CD4-positive, alpha-beta T cell treated with Interleukin-6 for 4 hours (primary cell): ENCODE data around the gene SPAG17.

Experiments
- DNase-seq: peaks from one replicate; pipeline ENCODE4 v3.0.0-alpha.2; 2020; ENCODE audit warnings: mixed read lengths

SPAG17 gene

DNA sequence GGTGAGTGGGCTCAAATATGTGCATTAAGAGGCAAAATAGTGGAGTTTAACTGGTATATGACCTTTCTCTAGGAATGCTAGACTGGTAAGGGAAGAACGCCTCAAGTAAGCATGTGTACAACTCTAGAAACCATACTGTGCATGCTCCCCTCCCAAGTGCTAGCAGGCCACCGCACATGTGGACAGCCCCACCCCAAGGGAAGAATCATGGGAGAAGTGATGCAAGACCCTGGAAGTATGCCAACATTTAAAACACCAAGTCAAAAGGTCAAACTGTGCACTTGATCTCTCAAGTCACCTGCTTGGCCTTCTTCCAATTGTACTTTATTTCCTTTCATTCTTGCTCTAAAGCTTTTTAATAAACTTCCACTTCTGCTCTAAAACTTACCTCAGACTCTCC, 135.0 kb downstream of the SPAG17 start:
- no peak for DNase-seq

- no peak for DNase-seq
These were observed 137.3 kb downstream of the SPAG17 start for GRCh38 chr1:118047650-118048224.

GRCh38 chr1:118047006-118047649, 137.9 kb downstream of the SPAG17 start:
- no peak for DNase-seq

DNA sequence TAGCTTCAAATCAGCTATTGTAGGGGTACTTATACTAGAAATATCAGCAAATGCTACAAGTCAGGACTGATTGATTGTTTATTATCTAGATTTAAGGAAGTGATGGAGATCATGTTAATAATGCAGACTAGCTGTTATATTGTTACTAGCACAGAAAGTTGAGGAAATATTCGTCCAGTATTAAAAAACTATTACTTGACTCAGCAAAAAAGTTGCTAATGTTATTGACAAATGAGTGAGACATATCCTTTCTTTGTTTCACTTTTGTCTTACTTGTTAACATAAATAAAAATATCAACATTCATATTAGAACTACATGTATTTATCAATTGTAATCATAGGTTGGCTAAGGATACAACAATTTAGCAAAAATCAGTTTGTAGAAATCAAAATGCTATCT, 141.4 kb downstream of the SPAG17 start:
- DNase-seq = no peak

- DNase-seq = no peak
These were observed 142.5 kb downstream of the SPAG17 start for GRCh38 chr1:118042501-118042900.

- no peak for DNase-seq
These were observed 145.9 kb downstream of the SPAG17 start for GRCh38 chr1:118039170-118039569.

- DNase-seq = no peak
These were observed 152.1 kb downstream of the SPAG17 start for GRCh38 chr1:118032883-118033282.

DNA sequence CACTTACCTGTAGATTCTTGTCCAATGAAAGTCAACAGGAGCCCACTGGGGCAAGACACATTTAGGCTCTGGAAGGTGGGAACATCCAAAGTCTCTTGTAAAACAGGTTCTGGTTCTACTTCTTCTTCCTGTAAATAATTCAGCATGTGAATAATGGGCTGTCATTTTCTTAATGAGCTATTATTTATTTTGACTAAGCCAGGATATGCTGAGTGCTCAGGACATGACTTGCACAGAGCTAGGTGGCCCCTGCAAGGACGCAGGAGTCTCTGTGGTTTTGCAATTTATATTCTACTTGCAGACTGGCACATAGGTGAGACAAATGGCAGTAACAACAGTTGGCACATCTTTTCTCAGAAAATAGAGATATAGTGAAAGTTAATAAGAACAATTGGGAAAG, 156.8 kb downstream of the SPAG17 start:
- no peak for DNase-seq

DNA sequence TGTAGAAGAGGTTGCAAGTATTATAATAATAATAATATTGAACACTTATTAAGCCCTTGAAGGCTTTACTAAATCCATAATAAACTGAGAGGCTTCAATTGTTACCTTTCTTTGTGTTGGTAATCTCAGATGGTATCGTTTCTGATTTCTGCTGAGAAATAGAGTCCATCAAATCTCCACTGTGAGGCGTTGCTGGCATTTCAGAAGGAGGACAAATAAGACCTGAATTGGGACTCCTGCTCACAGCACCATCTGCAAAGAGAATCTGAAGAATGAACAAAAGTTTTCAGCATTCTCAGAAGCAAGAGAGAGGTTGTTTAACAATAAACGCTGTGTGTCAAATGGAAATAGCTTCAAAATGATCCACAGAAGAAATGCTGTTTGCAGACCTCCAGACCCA, 161.8 kb downstream of the SPAG17 start:
- DNase-seq = no peak

GRCh38 chr1:118021668-118022067, 163.4 kb downstream of the SPAG17 start:
- no peak for DNase-seq

GRCh38 chr1:118018060-118018459, 167.0 kb downstream of the SPAG17 start:
- DNase-seq = no peak

DNA sequence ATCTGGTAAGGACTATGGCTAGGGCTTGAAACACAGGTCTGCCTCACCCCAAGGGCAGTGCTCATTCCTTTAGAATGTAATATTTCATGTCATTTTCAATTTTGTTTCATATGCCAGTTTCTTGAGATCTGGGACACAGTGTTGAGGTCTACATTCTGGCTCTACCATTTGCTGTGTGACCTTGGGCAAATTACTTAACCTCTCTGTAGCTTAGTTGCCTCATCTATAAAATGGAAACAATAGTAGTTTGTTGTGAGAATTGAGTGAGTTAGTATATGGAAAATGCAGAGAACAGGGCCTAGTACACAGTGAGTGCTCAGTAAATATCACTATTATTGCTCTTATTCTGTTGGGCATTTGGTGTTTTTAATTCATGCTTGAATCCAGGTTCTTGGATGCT, 171.1 kb downstream of the SPAG17 start:
- DNase-seq = no peak

GRCh38 chr1:118013336-118013735, 171.7 kb downstream of the SPAG17 start:
- DNase-seq = no peak

DNA sequence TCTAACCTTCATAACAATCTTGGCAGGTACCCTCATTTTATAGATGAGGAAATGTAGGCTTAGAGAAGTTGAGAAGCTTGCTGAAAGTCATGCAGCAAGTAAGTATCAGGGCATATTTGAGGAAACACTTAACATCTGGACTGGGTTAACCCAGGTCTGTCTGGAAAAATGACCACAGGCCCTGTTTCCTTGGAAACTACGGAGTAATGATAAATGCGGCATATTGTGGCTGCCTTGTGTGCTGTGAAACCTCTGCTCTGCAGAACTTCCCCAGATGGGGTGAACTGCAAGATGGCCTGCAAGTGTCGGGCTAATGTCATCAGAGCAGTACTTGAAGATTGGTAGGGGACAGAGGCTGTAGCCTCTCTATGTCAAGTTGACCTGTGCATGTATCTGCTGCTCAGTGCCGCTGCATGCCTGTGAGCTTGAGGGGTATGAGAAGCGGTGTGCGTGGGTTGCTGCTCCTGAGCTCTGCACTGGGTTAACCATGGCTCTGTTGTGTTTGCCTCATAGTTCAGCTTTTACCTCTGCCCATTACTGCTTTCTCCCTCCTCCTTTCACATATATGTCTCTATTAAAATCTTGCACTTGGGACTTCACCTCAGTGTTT, 172.4 kb downstream of the SPAG17 start:
- DNase-seq = no peak

- DNase-seq = no peak
These were observed 177.0 kb downstream of the SPAG17 start for GRCh38 chr1:118008011-118008410.

DNA sequence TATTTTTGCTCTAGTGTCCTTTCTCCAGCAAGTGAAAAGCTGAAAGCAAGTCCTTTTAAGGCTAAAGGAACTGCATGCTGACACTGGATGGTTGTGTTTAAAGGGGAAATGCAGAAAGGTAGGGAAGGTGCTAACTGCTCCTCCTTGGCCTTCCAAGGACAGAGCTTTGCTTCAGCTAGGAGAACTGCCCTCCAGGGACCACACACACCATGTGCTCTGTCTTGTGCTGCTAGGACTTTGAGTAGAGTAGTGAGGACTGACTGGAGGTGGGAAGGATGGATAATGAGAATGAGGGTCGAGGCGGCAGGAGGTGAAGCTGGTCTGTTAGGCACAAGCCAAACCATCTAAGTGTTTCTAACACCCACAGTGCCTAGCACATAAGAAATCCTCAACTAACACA, 177.6 kb downstream of the SPAG17 start:
- no peak for DNase-seq

GRCh38 chr1:118004312-118004711, 180.7 kb downstream of the SPAG17 start:
- no peak for DNase-seq

GRCh38 chr1:117985973-117986372, 199.1 kb downstream of the SPAG17 start:
- DNase-seq = no peak

- DNase-seq = no peak
These were observed 199.8 kb downstream of the SPAG17 start for GRCh38 chr1:117985239-117985638.

- no peak for DNase-seq
These were observed 203.4 kb downstream of the SPAG17 start for GRCh38 chr1:117981455-117982192.

DNA sequence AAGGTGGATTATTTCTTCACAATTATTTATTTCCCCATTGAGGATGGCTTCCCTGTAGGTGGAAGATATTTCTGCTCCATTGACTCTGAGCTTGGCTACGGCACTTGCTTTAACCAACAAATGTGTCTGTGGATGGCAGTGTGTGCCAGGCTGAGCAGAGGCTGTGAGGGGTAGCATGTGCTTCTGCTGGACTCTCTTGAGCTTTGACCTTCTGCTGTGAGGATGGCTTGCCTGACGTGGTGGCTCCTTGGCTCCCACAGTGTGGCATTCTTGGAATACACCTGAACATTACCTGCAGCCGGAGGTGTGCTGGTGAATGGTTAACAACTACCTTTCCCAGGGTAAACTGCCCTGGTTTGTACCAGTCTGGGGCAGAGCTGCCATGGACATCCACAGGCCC, 208.6 kb downstream of the SPAG17 start:
- no peak for DNase-seq

DNA sequence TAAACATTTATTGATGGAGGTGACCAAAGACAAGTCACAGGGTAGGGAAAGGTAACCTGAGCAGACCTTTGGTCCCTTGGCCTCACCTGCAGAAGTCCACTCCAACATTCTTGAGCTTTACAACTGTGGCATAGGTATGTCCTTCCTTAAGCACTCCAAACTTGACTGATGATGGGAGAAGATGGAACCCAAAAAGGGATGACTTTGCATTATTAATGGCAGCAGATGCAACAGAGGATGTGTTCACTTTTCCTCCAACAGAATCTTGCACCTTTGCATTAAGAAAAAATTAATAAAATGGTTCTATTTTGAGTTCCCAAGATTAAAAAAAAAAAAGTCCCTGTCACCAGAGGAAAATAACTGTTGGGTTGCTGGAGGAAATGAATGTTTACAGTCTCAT, 213.3 kb downstream of the SPAG17 start:
- DNase-seq = no peak

DNA sequence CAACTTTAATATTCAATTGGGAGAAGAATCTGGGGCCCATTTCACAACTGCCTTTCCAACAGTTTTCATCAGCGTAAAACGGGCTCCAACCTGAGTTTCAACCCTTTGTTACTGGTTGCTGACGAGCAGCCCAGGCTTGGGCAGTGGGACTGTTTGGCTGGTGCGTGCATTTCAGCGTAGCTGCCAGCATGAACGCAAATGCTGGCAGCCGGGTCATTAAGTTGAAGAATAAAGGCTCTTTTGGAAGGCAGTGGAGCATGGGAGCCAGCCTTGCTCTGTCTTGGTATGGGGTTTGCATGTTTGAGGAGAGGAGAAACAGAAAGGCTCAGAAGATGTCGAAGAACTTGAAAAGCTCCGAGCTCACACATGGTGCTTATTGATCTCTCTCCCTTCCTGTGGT, 214.8 kb downstream of the SPAG17 start:
- no peak for DNase-seq

- DNase-seq = no peak
These were observed 217.1 kb downstream of the SPAG17 start for GRCh38 chr1:117967881-117968280.
